Lower leg skin (tissue), 3 donors: ENCODE results near the gene GASK1A.

Experiments
- CTCF ChIP-seq, 3 donors: fragments of 450-650 bp; IDR thresholded peaks; one replicate each; pipeline ENCODE4 v1.5.1; 2016; ENCODE audit warnings: antibody characterized with exemption in 3 of 3, mild to moderate bottlenecking in 3 of 3, moderate library complexity in 2 of 3
- POLR2A ChIP-seq, 2 donors: fragments of 450-650 bp; IDR thresholded peaks; one replicate each; pipeline ENCODE4 v1.6.1; 2016 to 2017; ENCODE audit warnings: antibody characterized with exemption in 2 of 2, mild to moderate bottlenecking in 1 of 2, moderate library complexity in 1 of 2

- TF ChIP-seq POLR2A (IDR thresholded peaks at IDR 0.05) (no peak), CTCF (IDR thresholded peaks at IDR 0.05) (no peak)
These were observed 112.4 kb downstream of the GASK1A start for GRCh38 chr3:43091481-43091880.
